ENCODE results near the gene CHKA. TPM values are rescaled to one million over a fixed set of nuclear protein-coding genes. Genes with fewer than 3 reads are reported as not detected.
A peak's percentile ranks its signal among the peaks of the same experiment; 100 is the strongest.

CHKA gene
- total RNA-seq, 1 experiment from 2014 or later = 11.8 TPM

DNA sequence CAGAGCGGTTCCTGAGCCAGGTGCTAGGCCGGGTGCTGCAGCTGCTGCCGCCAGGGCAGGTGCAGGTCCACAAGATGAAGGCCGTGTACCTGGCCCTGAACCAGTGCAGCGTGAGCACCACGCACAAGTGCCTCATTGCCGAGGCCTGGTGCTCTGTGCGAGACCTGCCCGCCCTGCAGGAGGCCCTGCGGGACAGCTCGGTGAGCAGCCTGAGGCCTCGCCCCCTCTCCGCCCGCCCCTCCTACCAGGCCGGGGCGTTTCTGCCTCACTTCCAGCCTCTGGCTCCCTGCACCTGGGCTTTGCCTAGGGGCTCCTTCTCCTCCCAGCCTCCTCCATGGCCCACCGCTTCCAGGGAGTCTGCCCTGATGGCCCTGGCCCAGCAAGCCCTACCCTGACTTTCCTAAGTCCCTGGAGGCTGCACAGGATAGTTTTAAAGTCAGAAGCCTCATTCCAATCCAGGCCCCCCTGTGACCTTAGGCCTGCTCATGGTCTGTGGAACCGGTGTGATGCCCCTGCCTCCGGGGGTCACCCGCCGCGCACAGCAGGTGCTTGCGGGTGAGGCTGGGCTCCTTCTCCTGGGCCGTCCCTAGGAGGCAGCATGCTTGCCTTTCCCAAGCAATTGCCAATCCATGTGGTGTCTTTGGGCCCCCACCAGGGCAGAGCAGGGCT is 76.9 kb downstream of the CHKA start:
- no peak for DNase-seq (ENCODE audit: low read depth)

DNA sequence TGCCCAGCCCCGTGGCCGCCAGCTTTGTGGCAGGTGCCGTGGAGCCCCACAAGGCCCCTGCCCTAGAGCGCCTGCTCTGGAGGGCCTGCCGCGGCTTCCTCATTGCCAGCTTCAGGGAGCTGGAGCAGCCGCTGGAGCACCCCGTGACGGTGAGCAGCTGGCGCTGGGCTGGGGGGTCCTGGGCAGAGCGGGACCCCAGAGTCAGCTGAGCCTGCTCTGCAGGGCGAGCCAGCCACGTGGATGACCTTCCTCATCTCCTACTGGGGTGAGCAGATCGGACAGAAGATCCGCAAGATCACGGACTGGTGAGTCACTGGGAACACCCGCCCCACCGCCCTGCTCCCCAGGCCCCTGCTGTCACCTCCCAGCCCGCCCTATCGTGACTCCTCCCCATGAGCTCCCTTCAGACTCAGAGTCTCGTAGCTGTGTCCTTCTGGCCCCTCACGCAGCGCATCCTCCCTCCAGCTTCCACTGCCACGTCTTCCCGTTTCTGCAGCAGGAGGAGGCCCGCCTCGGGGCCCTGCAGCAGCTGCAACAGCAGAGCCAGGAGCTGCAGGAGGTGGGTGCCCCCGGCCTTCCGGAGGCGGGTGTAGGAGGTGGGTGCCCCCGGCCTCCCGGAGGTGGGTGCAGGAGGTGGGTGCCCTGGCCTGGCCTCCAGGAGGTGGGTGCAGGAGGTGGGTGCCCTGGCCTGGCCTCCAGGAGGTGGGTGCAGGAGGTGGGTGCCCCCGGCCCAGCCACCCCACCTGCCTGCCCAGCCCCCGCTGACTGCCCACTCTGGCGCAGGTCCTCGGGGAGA is 77.6 kb downstream of the CHKA start:
- peak; percentile 49 for DNase-seq (ENCODE audit: low read depth)

DNA sequence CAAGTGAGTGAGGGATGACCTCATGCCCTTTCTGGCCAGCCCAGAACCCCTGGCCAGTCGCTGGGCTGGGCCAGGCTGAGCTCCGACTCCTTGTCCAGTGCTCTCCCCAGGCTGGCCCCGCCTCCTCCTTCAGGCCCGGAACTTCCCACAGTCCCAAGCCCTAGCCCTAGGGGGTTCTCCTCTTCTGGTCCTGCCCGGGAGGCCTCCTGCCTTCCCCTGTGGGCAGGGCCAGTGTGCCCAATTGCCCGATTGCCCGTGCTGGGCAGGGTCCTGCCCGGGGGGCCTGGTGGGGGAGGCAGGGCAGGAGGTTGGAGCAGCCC is 78.2 kb downstream of the CHKA start:
- DNase-seq (ENCODE audit: low read depth) = no peak

DNA sequence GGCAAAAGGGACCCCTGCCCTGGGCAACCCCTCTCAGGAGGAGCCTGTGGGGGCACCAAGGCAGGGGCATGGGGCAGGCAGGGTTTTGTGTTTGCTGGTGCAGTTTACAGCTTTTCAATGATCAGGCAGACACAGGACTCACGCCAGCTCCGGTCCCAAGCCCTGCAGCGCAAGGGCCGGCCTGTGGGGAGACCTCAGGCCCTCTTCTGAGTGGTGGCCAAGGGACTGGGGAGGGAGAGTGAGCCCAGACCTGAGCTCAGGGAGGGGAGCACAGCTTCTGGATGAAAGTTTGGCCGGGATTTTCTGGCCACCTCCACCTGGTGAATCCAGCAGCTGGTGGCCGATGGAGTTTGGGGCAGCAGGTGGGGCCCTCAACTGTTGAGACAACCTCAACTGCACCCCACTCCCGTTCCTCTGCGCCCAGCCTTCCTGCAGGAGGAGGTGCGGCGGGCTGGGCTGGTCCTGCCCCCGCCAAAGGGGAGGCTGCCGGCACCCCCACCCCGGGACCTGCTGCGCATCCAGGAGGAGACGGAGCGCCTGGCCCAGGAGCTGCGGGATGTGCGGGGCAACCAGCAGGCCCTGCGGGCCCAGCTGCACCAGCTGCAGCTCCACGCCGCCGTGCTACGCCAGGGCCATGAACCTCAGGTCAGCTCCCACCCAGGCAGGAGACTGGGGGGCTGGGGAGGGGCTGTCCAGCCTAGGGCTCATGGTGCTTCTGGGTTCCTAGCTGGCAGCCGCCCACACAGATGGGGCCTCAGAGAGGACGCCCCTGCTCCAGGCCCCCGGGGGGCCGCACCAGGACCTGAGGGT is 78.8 kb downstream of the CHKA start:
- no peak for DNase-seq (ENCODE audit: low read depth)

DNA sequence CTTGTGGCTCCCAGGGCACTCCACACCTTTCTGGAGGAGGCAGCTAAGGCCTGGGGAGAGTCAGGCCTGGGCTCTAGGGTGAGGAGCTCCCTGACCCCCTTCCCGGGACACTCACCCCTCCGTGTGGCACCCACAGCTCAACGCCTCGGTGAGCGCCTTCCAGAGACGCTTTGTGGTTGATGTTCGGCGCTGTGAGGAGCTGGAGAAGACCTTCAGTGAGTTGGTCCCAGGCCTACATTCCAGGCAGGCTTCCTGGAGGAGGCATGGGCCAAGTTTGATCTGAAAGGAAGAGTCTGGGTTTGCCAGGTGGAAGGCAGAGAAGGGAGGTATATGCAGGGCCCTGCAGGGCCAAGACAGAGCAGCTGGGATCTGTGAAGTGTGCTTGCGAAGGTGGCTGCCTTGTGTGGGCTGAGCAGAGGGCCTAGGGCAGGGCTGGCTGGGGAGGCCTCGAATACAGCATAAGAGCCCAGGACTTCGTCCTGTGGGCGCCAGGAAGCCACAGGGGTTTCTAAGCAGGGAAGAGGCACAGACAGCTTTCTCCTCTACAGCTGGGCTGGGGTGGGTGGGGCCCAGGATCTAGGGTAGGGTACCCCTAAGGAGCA is 79.5 kb downstream of the CHKA start:
- no peak for DNase-seq (ENCODE audit: low read depth)

DNA sequence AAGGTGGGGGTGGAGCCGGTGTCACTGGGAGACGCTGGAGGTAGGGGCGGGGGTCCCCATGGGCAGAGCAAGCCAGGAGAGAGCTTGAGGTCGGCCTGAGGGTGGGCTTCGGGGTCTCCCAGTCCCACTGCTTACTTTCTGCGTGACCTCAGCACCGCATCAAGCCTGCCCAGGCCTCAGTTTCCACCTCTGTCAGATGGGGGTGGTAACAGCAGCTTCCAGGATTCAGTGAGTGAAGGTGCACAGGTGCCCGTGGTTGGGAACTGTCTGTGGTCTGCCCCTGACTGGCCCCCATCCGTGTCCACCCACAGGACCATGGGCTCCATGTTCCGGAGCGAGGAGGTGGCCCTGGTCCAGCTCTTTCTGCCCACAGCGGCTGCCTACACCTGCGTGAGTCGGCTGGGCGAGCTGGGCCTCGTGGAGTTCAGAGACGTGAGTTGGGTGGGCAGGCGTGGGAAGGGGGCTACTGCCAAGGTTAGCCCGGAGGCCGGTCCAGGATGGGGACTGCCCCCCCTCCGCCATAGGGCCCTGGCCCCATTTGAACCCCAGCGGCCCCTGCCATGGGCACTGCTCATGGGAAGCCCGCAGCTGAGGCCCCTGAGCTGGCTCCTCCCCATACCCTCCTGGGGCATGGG is 80.1 kb downstream of the CHKA start:
- no peak for DNase-seq (ENCODE audit: low read depth)

DNA sequence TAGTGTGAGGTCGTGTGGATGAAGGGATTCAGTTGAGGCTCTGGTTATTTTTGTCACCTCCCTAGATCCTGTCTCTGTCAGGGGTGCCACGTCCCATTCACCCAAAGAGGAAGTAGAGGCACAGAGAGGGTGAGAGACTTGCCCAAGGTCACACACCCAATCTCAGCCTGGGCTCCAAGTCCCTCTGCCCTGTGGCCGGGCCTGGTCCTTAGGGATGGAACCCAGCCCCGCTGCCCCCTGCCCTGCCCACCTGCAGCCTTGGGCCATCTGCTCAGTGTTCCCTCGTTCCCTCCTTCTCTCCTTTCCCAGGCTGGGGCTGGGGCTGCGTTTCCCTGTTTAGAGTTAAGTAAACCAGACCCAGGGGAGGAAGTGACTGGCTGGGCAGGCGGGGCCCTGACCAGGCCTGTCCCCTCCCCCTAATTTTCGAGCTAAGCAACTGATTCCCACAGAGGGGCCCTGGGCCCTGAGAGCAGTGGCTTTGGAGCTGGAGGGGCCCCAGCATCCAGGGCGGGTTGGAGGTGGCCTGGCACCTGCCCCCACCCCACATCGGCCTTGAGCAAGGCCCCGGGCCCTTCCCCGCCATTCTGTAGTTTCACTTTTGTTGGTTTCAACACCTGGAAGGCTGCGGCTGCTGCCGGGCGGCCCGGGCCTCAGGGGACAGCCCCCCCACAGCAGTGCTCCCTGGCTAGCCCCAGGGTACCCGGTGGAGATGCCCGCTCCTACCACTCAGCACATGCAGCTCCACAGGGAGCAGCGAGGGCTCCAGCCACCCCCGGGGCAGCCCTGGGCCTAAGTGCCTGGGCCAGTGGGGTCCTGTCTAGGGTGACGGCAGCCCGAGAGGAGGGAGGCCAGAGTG is 80.9 kb downstream of the CHKA start:
- peak; percentile 78 for DNase-seq (ENCODE audit: low read depth)

DNA sequence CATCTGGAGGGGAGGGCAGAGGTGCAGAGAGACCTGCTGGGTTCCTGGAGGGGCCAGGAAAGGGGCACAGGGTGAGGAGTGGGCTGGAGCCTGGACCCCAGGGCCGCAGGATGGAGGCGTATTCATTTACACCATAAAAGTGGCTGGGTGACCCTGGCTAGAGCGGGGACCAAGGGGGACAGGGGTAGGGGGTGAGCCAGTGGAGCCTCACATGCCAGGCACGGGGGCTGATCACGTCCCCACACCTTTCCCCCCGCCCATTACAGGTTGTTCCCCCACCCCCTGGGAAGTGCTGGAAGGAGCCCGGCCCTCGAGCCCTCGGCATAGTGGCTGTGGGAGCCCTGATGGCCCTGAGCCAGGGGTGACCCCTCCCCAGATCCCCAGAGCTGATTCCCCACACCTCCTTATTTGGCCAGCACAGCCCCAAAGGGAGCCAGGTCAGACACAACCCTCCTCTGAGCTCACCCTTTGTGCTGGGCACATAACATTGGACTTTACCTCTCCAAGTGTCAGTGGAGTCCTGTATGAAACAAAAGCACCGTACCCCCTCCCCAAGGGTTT is 81.6 kb downstream of the CHKA start:
- no peak for DNase-seq (ENCODE audit: low read depth)

DNA sequence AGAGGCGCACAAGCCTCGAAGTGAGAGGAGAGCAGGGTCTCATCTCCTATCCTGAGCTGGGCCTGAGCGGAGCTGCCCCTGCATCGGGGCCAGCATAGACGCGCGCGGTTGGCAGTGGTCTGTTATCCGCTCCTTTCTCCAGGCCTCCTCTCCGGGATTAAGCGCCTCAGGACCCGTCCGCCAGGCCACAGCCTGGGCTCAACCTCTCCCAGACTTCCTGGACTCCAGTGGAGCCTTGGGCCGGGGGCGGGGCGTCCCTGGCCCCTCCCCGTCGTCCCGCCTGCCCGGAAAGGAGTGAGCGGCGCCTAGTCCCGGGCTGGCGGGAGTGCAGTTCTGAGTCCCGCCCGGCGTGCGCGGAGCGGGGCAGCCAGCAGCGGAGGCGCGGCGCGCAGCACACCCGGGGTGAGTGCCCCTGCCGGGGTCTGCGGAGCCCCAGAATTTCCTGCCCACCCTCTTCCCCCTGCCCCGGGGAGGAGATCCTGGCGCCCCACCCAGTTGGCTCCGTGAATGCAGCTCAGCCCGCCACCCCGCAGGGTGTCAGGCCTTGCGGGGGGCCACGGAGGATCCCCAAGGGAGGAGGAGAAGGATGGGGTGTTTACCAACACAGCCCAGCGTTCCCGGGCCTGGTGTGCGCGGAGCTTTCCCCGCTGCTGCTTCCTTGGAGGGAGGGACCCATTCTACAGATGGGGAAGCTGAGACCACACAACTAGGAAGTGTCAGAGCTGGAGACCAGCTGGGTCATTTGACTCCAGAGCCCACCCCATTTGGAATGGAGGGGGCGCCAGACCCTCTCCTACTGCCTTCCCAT is 82.3 kb downstream of the CHKA start, which contains the start of gene TCIRG1:
Gene TCIRG1, plus strand, starts transcription at position 308 of the 808 bp plus-strand sequence. CDS start 2,247 bp downstream, outside the sequence.
- DNase-seq (ENCODE audit: low read depth) = peak; percentile 86

DNA sequence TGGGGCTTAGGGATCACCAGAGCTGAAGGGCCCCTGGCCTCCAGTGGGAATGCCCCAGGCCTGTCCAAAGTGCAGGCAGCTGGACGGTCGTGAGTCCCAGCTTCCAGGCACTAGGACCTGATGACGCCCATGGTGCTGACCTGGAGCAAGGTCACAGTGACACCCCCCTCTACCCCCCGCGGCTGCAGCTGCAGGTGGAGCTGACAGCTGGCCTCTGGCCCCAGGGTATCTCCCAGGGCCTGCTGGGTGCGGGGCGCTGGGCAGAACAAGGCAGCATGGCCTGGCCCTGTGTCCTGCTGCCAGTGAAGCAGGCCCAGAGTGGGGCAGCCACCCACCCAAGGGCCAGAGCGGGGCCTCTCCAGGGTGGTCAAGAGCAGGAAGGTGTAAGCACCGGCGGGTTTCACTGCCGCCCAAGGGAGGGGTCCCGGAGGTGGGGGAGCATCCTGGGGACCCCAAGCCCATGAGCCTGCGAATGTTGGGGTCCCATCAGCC is 82.9 kb downstream of the CHKA start:
- no peak for DNase-seq (ENCODE audit: low read depth)

DNA sequence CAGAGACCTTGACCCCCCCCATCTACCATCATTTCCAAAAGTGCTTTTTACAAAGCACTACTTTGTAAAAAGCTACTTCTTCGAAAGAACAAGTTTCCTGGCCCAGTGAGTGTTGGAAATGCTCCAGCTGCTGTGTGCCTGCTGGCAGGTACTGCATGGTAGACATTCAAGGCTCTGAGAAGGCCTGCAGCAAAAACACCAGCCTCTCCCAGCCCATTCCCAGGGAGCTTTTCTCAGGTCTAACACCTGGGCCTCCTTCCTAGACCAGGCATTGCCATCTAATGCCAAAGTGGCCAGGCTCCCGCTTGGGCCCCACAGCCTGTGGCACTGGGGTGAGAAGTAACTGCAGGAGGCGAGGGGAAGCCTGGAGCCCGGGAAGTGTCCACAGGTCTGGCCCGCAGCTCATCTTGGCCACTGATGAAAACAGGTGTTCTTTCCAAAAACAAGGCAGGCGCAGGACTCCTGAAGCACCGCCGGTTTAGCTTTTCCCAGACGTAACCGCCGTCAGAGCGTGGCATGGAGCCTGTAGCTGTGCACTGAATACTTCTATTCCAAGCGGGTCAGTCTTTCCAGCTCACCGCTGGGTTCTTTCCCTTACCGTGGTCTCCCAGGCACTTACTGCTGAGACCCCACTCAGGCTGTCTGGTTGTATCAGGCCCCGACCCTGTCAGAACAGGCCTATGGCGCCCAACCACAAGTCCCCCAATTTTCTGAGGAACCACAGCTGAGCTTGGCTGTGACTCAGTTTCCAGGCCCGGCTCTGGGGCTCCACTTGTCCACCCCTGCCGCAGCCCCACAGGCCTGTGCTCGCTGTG is 83.6 kb downstream of the CHKA start:
- DNase-seq (ENCODE audit: low read depth) = no peak

DNA sequence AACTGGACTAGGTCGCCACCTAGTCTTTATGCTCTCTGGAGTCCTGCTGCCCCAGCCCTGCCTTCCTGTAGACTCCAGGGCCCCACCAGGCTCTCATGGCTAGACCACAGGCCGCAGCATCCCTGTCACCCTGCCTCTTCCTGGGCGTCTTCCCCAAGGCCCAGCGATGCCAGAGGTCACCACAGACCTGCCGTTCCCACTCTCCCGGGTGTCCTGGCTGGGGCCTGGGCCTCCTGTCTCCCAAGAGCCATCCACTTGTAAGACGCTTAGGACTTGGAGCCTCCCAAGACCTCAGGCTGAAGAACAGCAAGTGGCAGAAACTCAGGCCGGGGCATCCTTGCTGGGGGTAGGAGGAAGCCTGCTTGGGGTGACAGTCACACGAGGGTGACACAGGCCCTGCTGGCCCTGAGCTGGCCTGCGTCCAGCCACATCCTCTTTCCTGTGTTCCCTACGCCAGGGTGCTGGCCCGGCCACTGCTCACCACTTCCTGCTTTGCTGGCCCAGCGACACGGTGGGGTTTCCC is 84.4 kb downstream of the CHKA start:
- DNase-seq (ENCODE audit: low read depth) = no peak

DNA sequence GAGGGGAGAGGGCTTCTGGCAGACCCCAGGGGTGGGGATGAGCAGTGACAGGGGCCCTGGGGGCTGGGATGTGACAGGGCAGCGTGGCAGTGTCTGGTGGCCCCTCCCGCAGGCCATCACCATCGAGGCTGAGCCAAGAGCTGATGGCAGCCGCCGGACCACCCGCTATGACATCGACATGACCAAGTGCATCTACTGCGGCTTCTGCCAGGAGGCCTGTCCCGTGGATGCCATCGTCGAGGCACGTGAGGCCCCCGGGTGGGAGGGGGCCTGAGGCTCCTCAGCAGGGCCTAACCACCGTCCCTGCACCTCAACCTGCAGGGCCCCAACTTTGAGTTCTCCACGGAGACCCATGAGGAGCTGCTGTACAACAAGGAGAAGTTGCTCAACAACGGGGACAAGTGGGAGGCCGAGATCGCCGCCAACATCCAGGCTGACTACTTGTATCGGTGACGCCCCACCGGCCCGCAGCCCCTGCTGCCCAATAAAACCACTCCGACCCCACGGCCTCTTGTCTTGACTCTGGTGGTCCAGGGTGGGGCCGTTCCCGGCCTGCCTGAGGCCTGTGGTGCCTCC is 85.0 kb downstream of the CHKA start:
- no peak for DNase-seq (ENCODE audit: low read depth)

DNA sequence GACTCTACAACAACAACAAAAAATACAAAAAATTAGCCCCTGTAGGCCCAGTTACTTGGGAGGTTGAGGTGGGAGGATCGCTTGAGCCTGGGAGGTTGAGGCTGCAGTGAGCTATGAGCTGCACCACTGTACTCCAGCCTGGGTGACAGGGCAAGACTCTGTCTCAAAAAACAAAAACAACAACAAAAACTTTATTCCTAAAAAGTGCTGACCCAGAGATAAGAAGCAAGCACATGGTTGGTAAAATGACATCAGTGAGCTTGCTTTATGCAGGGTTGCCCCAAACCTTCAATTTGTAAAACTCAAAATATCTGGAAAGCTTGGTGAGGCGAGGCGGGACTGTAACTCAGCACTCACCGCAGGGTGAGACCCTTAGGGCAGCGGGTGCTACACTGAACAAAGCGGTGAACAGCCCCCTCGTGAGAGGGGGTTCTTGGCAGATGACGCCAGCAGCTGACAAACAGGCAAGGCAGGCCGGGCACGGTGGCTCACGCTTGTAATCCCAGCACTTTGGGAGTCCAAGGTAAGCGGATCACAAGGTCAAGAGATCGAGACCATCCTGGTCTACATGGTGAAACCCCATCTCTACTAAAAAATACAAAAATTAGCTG is 85.8 kb downstream of the CHKA start:
- DNase-seq (ENCODE audit: low read depth) = no peak

DNA sequence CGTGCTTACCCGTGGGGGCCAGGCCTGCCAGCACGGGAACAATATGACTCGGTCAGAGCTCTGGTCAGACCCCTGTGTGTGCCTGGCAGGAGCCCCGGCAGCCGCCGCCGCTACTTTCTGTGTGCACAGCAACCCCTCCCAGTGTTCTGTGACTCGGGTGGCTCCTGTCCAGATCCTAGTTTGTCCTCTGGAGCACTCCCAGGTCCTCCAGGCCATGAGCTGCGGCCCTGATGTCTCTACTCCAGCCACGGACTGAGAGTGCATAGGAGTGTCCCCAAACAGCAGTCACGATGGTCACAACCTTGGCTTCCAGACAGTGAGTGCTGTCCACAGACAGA is 87.5 kb downstream of the CHKA start:
- DNase-seq (ENCODE audit: low read depth) = no peak

DNA sequence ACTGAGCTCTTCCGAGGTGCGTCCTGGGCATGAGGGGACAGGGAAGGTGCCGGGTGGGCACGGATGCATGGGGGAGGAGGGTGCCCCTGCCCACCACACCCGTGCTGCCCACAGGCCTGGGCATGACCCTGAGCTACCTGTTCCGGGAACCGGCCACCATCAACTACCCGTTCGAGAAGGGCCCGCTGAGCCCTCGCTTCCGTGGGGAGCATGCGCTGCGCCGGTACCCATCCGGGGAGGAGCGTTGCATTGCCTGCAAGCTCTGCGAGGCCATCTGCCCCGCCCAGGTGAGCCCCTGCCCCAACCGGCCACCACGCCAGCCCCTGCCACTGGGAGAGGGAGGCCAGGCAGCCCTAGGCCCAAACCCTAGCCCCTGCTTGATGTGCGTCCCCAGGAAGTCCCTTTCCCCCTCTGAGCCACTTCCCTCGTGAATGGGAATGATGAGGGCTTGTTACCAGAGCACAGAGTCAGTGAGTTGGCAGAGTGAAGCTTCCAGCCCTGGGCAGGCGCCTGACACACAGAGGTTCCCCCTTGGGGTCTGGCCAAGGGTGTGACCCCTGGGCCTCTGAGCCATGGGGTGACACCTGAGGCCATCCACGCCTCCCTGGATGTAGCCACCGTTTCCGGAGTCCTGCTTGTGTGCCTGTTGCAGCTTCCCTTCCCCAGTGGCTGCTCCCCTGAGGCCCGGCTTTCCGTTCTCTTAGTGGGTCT is 88.0 kb downstream of the CHKA start:
- no peak for DNase-seq (ENCODE audit: low read depth)

DNA sequence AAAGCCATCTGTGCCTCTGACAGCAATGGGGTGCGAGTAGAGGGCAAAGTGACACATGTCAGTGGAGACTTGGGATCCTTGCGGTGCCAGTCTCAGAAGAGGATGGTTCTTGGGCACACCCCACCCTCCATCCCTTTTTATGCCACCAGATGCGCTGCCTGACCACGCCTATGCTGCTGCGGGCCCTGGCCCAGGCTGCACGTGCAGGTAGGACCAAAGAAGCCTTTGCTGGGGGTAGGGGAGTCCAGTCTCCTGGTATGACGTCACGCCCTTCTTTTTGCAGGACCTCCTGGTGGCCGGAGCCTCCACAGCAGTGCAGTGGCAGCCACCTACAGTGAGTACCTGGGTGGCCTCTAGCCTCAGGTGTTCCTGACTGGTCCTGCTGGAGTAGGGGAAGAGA is 89.2 kb downstream of the CHKA start:
- DNase-seq (ENCODE audit: low read depth) = no peak
